ENCODE measurements around the gene ADD3. TPM values are rescaled to one million over a fixed set of nuclear protein-coding genes. Genes with fewer than 3 reads are reported as not detected.

The ADD3 gene
- total RNA-seq, 1 experiment from 2014 or later, result 43.9 TPM

GRCh38 chr10:110176141-110177030, 168.6 kb downstream of the ADD3 start:
- DNase-seq (ENCODE audit: low read depth), result no peak

GRCh38 chr10:110179220-110179619, 171.4 kb downstream of the ADD3 start:
- DNase-seq (ENCODE audit: low read depth), result no peak

GRCh38 chr10:110181451-110181850, 173.7 kb downstream of the ADD3 start:
- no peak for DNase-seq (ENCODE audit: low read depth)

DNA sequence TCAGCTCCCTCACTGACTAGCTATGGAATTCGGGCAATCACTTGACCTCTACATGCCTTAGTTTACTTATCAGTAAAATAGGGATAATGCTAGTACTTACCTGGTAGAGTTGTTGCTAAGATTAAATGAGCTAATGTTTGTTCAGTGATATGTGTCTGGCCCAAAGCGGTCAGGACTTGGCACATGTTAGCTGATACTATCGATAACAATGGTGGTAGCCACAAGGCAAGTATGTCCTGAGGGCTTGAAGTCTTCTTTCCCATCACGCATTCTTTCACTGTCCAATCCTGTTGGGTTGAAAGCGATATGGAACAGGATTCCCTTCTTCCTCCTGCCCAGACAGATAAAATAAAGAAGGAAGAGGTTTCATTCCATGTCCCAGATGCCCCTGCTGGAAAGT, 174.1 kb downstream of the ADD3 start:
- no peak for DNase-seq (ENCODE audit: low read depth)

- DNase-seq (ENCODE audit: low read depth), result no peak
These were observed 176.6 kb downstream of the ADD3 start for GRCh38 chr10:110184398-110184797.

Other genes starting within 250 kb of the ADD3 start
- 70.7 and 89.2 TPM in 2 replicates for gene XPNPEP1, start 84.5 kb upstream of the ADD3 start, total RNA-seq (2014; rRNA removed; shearing (Covaris generic))
- gene MXI1, start 199.6 kb downstream of the ADD3 start, total RNA-seq (2014; rRNA removed; shearing (Covaris generic)), result 9.0 and 11.1 TPM in 2 replicates